GM06990 (cell line): Measurements from ENCODE around the gene MAD1L1.
"Not testable (repeated sequence)": the region's sequence is repeated elsewhere in the genome, so short reads cannot be mapped to it uniquely, and the experiment has no call there.

ENCODE experiments used
- DNase-seq: peaks from one replicate; pipeline ENCODE4 v3.0.0-alpha.2; 2011; ENCODE audit not compliant: insufficient read length; ENCODE audit errors: extremely low read depth
- H3K27me3 ChIP-seq: replicated peaks from 2 replicates; pipeline ENCODE4 v1.6.0; 2011; ENCODE audit warnings: low read length; ENCODE audit not compliant: control insufficient read depth, insufficient read depth
- H3K36me3 ChIP-seq: 2 replicates; pipeline ENCODE4 v1.5.1; 2011; ENCODE audit warnings: low read length; ENCODE audit not compliant: control insufficient read depth, insufficient read depth
- H3K4me3 ChIP-seq: replicated peaks from 2 replicates; pipeline ENCODE4 v1.5.1; 2011; ENCODE audit warnings: low read depth, mild to moderate bottlenecking, control low read depth, low read length
- CTCF ChIP-seq: IDR thresholded peaks from 2 replicates; pipeline ENCODE4 v1.5.1; 2011; ENCODE audit warnings: low read length, control low read depth, mild to moderate bottlenecking, inconsistent platforms; ENCODE audit not compliant: insufficient read depth, poor library complexity, severe bottlenecking

The MAD1L1 gene

GRCh38 chr7:1977876-1978441 lies 254.8 kb downstream of the MAD1L1 start:
- TF ChIP-seq CTCF: no peak
- H3K4me3 ChIP-seq: no peak overlapping the region
- no peak for DNase-seq

GRCh38 chr7:1977059-1977875 lies 255.5 kb downstream of the MAD1L1 start:
- DNase-seq: no peak
- TF ChIP-seq CTCF: no peak
- Histone ChIP-seq H3K27me3 (no peaks in the 10 kb centered on the region), H3K4me3 (no peak overlapping the region), H3K36me3 (peaks cover 21% of the 10 kb centered on the region)

More at GRCh38 chr7:1977876-1978441, 254.8 kb downstream of the MAD1L1 start:
- no peaks in the 10 kb centered on the region for H3K27me3 ChIP-seq
- peaks cover 21% of the 10 kb centered on the region for H3K36me3 ChIP-seq

- H3K4me3 ChIP-seq, DNase-seq, H3K27me3 ChIP-seq: not testable (repeated sequence)
- H3K36me3 ChIP-seq: peaks cover 21% of the 10 kb centered on the region
Measured at GRCh38 chr7:1976521-1976920, 256.2 kb downstream of the MAD1L1 start.

DNA sequence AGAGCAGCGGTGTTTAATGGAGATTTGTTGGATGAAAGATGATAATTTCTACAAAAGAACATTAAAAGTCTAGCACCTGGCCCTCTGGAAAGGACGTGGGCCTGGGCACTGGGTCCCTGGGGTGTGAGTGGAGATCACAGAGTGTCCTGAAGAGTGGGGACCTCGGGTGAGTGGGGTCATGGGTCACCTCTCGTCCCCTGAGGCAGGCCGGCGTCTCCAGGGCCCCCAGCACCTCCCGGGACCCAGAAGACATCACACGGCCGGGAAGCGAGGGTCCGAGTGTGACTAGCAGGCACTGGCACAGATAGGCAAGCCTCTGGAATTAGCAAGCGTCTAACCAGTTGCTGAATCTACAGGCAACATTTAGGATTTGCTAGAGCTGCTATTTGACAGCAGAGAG lies 257.2 kb downstream of the MAD1L1 start:
- no peak overlapping the region for H3K4me3 ChIP-seq
- H3K27me3 ChIP-seq: no peaks in the 10 kb centered on the region
- peaks cover 21% of the 10 kb centered on the region for H3K36me3 ChIP-seq
- TF ChIP-seq CTCF: no peak
- DNase-seq: no peak

GRCh38 chr7:1975179-1975578 lies 257.6 kb downstream of the MAD1L1 start:
- no peaks in the 10 kb centered on the region for H3K27me3 ChIP-seq
- H3K36me3 ChIP-seq: peaks cover 21% of the 10 kb centered on the region
- no peak for TF ChIP-seq CTCF
- H3K4me3 ChIP-seq: no peak overlapping the region
- DNase-seq: no peak

DNA sequence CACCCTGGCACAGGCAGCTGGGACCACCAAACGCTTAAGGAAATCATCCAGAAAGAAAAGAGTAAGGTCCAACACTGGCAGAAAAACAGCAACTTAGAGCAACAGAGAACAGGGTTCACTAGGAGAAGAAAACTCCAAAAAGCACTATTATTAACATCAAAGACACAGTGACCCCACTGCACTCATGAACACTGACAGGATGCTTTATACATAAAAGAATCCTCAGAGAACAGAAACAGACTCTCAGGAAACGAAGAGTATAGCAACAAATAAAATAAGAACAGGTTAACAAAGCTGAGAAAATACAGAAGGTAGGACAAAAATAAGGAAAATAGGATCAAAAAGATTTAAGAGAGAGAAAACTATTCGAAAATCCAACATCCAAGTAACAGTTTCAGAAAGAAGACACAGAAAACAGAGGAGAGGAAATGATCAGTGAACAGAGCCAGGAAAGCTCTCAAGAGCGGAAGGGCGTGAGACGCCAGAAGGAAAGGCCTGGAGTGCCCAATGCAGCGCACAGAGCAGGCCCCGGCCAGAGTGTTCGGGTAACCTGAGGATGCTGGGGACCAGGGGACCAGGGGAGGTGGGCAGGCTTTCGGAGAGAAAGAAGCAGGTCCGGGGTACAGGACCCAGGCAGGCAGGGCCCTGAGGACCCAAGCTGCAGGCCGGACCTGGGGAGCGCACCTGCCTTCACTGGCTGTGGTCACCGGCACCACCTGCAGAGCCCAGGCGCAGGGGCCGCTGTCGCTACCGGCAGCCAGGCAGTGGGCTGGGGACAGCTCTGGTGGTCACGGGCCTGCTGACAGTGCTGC lies 258.2 kb downstream of the MAD1L1 start:
- DNase-seq: no peak
- Histone ChIP-seq H3K36me3 (peaks cover 17% of the 10 kb centered on the region), H3K27me3 (no peaks in the 10 kb centered on the region), H3K4me3 (no peak overlapping the region)
- no peak for TF ChIP-seq CTCF
